ENCODE results near the gene MYL10.

DNA sequence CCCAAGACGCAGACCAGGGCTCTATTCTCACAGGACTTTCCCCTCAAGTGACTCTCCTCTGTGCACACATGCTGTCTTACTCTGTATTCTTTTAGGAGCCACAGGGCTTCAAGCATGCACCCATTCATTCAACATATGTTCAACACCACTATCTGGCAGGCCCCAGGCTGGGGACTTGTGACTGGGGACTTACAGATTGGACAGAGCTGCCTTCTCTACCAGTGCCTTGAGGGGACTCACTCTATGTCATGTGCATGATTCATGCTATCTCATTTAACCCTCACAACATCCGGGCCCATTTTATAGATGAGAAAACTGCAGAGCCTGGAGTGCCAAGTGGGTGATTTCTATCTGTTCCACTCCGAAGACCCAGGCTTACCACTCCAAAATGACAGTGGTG lies 34.3 kb downstream of the MYL10 start:
- TF ChIP-seq, protein P1, sequence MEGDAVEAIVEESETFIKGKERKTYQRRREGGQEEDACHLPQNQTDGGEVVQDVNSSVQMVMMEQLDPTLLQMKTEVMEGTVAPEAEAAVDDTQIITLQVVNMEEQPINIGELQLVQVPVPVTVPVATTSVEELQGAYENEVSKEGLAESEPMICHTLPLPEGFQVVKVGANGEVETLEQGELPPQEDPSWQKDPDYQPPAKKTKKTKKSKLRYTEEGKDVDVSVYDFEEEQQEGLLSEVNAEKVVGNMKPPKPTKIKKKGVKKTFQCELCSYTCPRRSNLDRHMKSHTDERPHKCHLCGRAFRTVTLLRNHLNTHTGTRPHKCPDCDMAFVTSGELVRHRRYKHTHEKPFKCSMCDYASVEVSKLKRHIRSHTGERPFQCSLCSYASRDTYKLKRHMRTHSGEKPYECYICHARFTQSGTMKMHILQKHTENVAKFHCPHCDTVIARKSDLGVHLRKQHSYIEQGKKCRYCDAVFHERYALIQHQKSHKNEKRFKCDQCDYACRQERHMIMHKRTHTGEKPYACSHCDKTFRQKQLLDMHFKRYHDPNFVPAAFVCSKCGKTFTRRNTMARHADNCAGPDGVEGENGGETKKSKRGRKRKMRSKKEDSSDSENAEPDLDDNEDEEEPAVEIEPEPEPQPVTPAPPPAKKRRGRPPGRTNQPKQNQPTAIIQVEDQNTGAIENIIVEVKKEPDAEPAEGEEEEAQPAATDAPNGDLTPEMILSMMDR (IDR thresholded peaks at IDR 0.05 in 4 of 5, conservative IDR thresholded peaks at IDR 0.05 in 1 of 5): no peak
- TF ChIP-seq POLR2A (IDR thresholded peaks at IDR 0.05): no peak
